Prostate gland (tissue), 2 donors: ENCODE results near the gene MYO15B.

ENCODE experiments used
- POLR2A ChIP-seq: fragments of 450-650 bp; IDR thresholded peaks from one replicate; pipeline ENCODE4 v1.6.1; 2016; ENCODE audit warnings: antibody characterized with exemption, mild to moderate bottlenecking
- POLR2AphosphoS5 ChIP-seq: sonication (generic); formaldehyde crosslinking; IDR thresholded peaks from one replicate; pipeline ENCODE4 v1.6.1; 2017; ENCODE audit warnings: antibody characterized with exemption
- TF ChIP-seq, protein P1 (sequence below), 4 experiments: fragments of 200-600 bp in 2 of 4; fragments of 450-650 bp in 2 of 4; sonication (generic) in 2 of 4; IDR thresholded peaks; 1 replicate in 3 of 4; 2 replicates in 1 of 4; pipeline ENCODE4 v1.5.1; 2016 to 2019; ENCODE audit warnings: antibody characterized with exemption in 4 of 4, mild to moderate bottlenecking in 2 of 4, moderate library complexity in 2 of 4

DNA sequence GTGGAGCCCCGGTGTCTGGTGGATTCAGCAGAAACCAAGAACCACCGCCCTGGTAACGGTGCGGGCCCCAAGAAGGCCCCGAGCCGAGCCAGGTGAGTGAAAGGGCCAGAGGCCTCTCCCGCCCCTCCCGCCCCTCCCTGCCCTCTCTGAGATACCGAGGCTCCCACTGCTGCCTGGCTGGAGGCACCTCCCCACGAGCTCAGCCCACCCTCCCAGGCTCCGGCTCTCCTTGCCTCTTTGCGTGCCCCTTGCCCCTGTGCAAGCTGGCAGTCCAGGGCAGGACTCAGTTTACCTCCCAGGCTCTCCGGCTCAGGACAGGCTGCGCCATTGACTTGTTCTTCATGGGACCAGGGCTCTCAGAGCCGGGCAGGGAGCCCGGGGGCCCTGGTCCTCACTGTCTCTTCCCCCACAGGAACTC is 14.1 kb upstream of the MYO15B start:
- no peak for TF ChIP-seq POLR2A
- TF ChIP-seq, protein P1, sequence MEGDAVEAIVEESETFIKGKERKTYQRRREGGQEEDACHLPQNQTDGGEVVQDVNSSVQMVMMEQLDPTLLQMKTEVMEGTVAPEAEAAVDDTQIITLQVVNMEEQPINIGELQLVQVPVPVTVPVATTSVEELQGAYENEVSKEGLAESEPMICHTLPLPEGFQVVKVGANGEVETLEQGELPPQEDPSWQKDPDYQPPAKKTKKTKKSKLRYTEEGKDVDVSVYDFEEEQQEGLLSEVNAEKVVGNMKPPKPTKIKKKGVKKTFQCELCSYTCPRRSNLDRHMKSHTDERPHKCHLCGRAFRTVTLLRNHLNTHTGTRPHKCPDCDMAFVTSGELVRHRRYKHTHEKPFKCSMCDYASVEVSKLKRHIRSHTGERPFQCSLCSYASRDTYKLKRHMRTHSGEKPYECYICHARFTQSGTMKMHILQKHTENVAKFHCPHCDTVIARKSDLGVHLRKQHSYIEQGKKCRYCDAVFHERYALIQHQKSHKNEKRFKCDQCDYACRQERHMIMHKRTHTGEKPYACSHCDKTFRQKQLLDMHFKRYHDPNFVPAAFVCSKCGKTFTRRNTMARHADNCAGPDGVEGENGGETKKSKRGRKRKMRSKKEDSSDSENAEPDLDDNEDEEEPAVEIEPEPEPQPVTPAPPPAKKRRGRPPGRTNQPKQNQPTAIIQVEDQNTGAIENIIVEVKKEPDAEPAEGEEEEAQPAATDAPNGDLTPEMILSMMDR (IDR thresholded peaks at IDR 0.05): no peak
- TF ChIP-seq POLR2AphosphoS5: no peak
